Activated CD4-positive, alpha-beta T cell treated with anti-CD3 and anti-CD28 coated beads, Interleukin-2, amount 50 U/mL, for 48 hours (primary cell): Measurements from ENCODE around the gene SCLT1.
"Not testable (repeated sequence)": the region's sequence is repeated elsewhere in the genome, so short reads cannot be mapped to it uniquely, and the experiment has no call there.

ENCODE experiments used
- DNase-seq, 2 experiments: peaks; one replicate each; pipeline ENCODE4 v3.0.0-alpha.2; 2020

The SCLT1 gene

DNA sequence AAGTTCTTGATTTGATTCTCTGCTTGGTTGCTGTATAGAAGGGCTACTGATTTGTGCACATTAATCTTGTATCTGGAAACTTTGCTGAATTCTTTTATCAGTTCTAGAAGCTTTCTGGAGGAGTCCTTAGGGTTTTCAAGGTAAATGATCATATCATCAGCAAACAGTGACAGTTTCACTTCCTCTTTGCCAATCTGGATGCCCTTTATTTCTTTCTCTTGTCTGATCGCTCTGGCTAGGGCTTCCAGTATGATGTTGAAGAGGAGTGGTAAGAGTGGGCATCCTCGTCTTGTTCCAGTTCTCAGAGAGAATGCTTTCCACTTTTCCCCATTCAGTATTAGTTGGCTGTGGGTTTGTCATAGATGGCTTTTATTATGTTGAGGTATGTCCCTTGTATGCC is 23.8 kb downstream of the SCLT1 start:
- not testable (repeated sequence) for DNase-seq

DNA sequence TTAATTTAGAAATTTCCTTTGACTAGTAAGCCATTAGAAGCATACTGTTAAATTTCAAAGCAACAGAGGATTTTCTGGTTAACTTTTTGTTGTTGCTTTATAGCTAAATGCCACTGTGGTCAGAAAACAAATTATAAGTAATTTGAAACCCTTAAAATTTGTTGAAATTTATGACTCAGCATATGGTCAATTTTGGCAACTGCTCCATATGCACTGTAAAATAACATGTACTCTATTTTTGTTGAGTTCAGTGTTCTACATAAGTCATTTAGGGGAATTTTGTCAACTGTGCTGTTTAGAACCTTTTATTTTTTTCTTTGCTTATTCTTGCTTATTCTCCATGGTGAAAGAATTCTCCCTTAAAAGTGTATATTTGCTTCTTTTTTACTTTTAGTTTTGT is 28.6 kb downstream of the SCLT1 start:
- DNase-seq = no peak

DNA sequence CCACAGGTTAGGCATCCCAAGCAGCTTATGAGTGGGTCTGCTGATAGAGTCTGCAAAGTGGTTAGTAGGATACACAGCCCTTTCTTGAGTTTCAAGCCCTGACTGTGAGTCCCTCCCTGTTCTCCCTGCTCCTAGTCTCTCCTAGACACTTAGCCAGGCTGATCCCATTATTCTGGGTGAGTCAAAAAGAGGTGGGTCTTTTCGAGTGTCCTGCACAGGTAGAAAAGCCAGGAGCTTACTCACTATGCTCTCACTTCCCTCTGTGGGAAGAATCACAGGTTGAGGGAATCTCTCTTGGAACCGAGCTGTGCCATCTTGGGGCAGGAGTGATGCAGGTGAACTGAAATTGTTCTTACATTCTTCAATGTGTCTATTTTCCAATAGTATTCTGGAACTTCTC is 29.7 kb downstream of the SCLT1 start:
- DNase-seq = no peak

DNA sequence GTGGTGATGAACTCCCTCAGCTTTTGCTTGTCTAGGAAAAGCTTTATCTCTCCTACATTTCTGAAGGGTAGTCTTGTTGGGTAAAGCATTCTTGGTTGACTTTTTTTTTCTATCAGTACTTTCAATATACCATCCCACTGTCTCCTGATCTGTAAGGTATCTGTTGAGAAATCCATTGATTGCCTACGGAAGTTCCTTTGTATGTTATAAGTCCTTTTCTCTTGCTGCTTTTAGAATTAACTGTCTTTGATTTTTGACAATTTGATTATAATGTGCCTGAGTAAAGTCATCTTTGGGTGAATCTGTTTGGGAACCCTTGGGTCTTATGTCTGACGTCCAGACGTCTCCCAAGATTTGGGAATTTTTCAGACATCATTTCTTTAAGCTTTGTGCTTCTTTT is 30.8 kb downstream of the SCLT1 start:
- no peak for DNase-seq

- no peak for DNase-seq
Measured at GRCh38 chr4:129059028-129059427, 34.3 kb downstream of the SCLT1 start.

GRCh38 chr4:129046055-129046959 is 47.0 kb downstream of the SCLT1 start:
- DNase-seq = no peak

DNA sequence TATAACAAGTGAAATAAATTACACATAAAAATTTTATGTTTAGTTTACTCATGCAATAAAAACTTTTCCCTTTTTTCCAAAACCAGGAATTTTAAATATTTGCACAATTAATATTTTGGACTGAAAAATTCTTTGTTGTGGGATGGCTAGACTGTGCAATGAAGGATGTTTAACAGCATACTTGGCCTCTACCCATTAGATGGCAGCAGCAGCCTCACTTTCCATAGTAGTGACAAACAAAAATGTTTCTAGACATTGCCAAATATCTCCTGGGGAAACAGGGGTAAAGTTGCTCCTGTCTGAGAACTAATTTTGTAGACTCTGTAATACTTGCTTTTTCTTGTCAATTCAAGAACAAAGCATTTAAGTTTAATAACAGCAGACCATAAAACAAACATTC is 49.8 kb downstream of the SCLT1 start:
- no peak for DNase-seq

DNA sequence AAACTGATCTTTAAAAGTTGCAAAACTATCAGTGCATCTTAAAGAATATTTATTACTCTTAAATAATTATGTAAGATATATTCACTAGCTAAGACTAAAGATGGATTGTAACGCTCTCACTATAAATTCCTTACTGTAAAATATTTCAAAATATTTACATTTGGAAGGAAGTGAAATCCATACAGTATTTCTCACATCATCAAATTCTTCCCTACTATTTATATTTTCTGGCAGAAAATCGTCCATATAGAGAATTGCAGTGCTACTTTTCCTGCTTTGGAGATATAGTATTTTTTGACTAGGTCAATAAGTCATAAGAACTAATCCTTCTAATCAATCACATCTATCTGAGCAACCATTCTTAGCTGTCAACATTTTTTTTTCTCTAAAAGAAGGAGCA is 52.9 kb downstream of the SCLT1 start:
- DNase-seq = no peak

- no peak for DNase-seq
Measured at GRCh38 chr4:129037093-129037492, 56.2 kb downstream of the SCLT1 start.

GRCh38 chr4:129014566-129015509 is 78.5 kb downstream of the SCLT1 start:
- no peak for DNase-seq

DNA sequence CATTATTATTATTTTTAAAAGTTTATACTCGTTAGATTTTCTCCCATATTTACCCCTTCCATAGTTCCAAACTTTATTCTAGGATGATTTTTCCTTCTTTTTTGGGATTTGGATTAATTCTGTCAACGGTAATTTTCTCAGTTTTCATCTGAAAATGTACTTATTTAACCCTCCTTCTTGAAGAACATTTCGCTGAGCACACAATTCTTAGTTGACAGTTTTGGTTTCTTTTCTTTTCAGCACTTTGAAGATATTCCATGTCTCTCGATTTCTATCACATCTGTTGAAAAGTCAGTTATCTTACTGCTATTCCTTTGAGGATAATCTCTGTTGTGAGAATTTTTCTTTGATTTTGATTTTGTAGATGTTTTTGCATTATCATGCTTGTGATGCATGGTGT is 85.2 kb downstream of the SCLT1 start:
- DNase-seq = no peak

DNA sequence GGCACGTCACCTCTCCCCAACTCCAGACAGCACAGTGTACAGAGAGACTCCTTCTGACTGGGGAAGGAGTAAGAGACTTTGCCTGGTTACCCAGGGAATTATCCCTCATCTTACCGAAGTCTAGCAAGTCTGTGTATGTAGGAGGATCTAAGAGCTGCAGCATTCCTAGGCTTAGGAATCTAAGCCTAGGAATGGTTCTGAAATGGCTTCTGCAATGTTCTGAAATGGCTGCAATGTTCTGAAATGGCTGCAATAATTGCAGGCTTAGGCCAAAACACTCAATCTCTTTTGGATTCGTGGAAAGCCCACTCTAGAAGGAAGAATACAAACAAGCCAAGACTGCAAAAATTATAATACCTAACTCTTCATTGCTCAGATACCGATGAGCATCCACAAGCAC is 106.4 kb downstream of the SCLT1 start:
- no peak for DNase-seq

GRCh38 chr4:128986019-128986418 is 107.3 kb downstream of the SCLT1 start:
- no peak for DNase-seq

DNA sequence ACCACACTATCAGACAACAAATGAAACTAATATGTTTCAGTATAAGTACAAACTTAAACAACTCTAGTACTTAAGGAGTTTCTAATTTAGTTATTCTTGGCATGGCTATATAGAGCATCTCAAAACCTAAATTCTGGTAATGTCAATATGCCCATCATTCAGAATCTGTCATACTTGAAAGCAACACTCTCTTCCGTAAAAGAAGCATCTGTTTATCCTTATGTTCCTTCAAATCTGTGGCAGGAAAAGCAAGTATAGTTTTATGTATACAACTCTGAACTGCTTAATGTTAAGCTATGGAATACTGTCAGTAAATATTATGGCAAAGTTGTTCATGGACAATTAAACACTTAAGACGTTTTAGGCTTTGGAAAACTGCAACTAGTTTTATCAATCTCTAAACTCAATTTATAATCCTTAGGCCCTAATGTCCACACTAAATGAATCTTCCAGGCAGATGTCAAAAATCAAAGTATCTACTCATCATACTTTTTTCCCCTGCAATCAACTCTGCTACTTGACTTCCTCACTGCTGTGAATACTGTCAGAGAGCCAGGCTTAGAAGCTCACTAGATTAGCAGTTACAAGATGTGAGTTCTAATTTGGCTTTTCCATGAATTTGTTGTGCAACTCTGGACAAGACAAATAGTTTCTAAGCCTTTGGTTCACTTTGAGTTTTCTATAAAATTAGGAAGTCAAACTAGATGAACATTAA is 109.4 kb downstream of the SCLT1 start:
- DNase-seq = no peak

GRCh38 chr4:128981377-128981776 is 112.0 kb downstream of the SCLT1 start:
- no peak for DNase-seq

DNA sequence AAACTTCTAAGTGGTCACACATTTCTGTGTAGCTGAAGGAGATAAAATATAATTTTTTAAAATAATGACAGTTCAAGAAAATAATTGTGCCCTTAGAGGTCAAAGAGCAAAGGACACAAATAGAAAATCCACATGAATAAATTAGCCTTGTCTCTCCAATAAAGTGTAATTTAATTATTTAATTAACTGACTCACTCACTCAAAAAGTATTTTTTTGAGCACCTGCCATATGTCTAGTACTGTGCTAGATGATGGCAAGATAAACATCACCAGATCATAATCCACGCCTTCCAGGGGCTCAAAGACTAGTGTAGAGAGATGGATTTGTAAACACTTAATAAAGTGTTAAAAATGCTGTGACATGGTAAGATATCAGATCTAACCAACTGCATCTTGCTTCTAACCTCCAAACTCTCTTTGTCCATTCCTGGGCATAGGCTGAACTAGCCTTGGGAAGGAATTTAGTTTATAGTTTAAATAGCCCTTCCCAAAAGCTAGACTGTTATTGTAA is 112.5 kb downstream of the SCLT1 start:
- DNase-seq = no peak

GRCh38 chr4:128979934-128980333 is 113.4 kb downstream of the SCLT1 start:
- DNase-seq = no peak

DNA sequence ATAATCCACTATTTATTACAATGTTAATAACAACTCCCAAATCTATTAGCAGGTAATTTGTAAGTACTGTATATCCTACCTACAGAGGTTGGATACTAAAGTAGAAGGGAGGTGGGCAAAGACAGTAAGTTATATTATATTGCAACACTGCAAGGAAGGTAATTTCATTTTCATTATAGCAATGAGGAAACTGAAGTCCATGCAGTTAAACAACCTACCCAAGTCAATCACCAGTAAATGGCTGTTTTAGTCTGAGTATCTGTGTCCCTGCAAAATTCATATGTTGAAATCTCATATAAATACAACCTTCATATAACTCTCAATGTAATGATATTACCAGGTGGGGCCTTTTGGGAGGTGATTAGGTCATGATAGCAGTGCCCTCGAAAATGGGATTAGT is 114.4 kb downstream of the SCLT1 start:
- DNase-seq = no peak

GRCh38 chr4:128974136-128974581 is 119.2 kb downstream of the SCLT1 start:
- DNase-seq = no peak

GRCh38 chr4:128973384-128973783 is 120.0 kb downstream of the SCLT1 start:
- DNase-seq = no peak

GRCh38 chr4:128961405-128961804 is 131.9 kb downstream of the SCLT1 start:
- DNase-seq = no peak

- no peak for DNase-seq
Measured at GRCh38 chr4:128958194-128958593, 135.1 kb downstream of the SCLT1 start.

DNA sequence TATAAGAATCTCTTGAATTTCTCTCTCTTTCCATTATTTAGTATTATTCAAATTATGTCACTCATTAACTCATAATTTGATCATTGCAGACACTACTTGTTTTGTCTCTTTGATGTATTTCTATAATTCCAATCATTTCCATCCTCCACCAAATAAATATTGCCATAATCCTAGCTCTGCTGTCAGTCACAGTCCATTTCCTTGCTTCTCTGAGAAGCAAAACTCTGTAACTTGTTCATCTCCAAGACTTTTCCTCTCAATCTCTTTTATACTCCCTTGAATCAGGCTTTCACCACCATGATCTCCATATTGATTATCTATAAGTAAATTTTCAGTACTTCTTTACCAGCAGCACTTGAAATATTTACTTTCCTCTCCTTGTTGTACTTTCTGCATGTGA is 135.9 kb downstream of the SCLT1 start:
- DNase-seq = no peak
